Measurements from ENCODE around the gene NOCT. TPM values are rescaled to one million over a fixed set of nuclear protein-coding genes. Genes with fewer than 3 reads are reported as not detected.

Gene NOCT
- total RNA-seq, 5 donors from 2014 or later (not counting 1 experiment from before 2014, with no cell fraction given), result 2.4 to 19.3 (median 3.1) TPM

DNA sequence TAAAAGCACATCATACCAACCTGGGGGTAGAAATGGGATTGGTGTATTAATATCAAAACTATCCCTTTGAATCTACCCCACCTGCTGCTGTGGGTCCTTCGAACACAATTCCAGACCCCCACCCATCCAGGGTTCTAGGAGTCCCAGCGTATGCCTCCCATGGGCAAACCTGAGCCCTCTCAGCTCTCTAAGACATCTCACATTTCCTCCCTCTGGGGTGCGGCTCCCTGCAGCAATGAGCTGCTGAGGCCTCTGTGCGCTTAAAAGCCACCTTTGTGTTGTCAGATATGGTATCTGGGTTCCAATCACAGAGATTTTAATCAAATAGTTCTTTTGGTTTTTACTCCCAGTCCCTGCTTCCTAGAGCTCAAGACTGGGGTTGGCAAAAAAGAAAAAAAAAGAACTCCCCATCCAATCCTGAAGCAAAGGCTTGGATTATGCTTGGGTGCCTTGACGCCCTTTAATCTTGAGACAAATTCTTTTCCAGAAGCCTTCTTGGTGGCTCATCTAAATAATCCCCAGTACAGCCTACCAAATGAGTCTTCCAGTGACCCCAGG, 37.5 kb upstream of the NOCT start:
- WGBS (ENCODE audit: insufficient coverage), result 57% methylated on average over 3 of the region's 5 CpGs
- Histone ChIP-seq H3K4me1 (ENCODE audit: control insufficient read depth in 1 of 2, extremely low read depth in 1 of 2, insufficient read depth in 2 of 2, low read length in 2 of 2) (no peaks in the 10 kb centered on the region), H3K9me3 (no peaks in the 10 kb centered on the region), H3K36me3 (ENCODE audit: control insufficient read depth in 2 of 2, extremely low read depth in 1 of 2, insufficient read depth in 1 of 2, low read length in 1 of 2) (no peaks in the 10 kb centered on the region), H3K27me3 (replicated peaks in 1 of 2; ENCODE audit: control insufficient read depth in 2 of 2, extremely low read depth in 1 of 2, insufficient read depth in 2 of 2, low read length in 1 of 2) (peaks cover 0 to 2% of the 10 kb centered on the region in 2 experiments), H3K27ac (ENCODE audit: low read length) (no peak overlapping the region), H3K4me3 (ENCODE audit: control insufficient read depth in 1 of 2, extremely low read depth in 1 of 2, low read length in 1 of 2) (no peak overlapping the region)
- Mint-ChIP-seq H3K36me3 (no peaks in the 10 kb centered on the region), H3K4me3 (no peak overlapping the region), H3K27me3 (no peaks in the 10 kb centered on the region), H3K9me3 (no peaks in the 10 kb centered on the region), H3K27ac (no peak overlapping the region), H3K4me1 (peaks cover 0 to 3% (median 0%) of the 10 kb centered on the region in 3 donors)
- DNase-seq, result no peak
- CTCF ChIA-PET, result no interaction called here
- no peak for ATAC-seq (replicated peaks in 1 of 4)
- POLR2A ChIA-PET, result no interaction called here

DNA sequence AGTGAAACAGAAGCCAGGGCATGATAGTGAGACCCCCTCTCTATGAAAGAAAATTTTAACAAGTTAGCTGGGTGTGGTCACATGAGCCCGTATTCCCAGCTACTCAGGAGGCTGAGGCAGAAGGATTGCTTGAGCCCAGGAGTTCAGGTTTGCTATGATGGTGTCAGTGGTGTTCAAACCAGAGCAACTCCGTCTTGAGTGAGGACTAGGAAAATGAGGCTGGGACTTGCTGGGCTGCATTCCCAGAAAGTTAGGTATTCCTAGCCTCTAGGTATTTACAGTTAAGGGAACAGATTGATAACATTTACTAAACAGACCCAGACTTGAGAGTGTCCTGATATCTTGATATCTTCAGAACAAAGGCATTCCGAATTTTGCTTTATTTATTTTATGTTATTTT, 37.0 kb upstream of the NOCT start:
- Histone ChIP-seq H3K9me3 (no peaks in the 10 kb centered on the region), H3K27me3 (replicated peaks in 1 of 2; ENCODE audit: control insufficient read depth in 2 of 2, extremely low read depth in 1 of 2, insufficient read depth in 2 of 2, low read length in 1 of 2) (peaks cover 0 to 2% of the 10 kb centered on the region in 2 experiments), H3K4me1 (ENCODE audit: control insufficient read depth in 1 of 2, extremely low read depth in 1 of 2, insufficient read depth in 2 of 2, low read length in 2 of 2) (no peaks in the 10 kb centered on the region), H3K4me3 (ENCODE audit: control insufficient read depth in 1 of 2, extremely low read depth in 1 of 2, low read length in 1 of 2) (no peak overlapping the region), H3K27ac (ENCODE audit: low read length) (no peak overlapping the region), H3K36me3 (ENCODE audit: control insufficient read depth in 2 of 2, extremely low read depth in 1 of 2, insufficient read depth in 1 of 2, low read length in 1 of 2) (no peaks in the 10 kb centered on the region)
- H3K36me3 Mint-ChIP-seq, result no peaks in the 10 kb centered on the region
- ATAC-seq (replicated peaks in 1 of 4), result no peak
- ChIA-PET CTCF (no interaction called here), POLR2A (interaction anchor here (0.6 to 0.7 kb wide), 2 partner anchors 41 to 376 kb away, joined by 4 to 8 read pairs; no protein-coding TSS in a partner anchor)
- no peak for DNase-seq
- no peak overlapping the region for H3K4me3 Mint-ChIP-seq
- no peaks in the 10 kb centered on the region for H3K27me3 Mint-ChIP-seq
- peaks cover 0 to 3% (median 0%) of the 10 kb centered on the region in 3 donors for H3K4me1 Mint-ChIP-seq
- no peak overlapping the region for H3K27ac Mint-ChIP-seq
- no peaks in the 10 kb centered on the region for H3K9me3 Mint-ChIP-seq
- WGBS (ENCODE audit: insufficient coverage), result 100% methylated on average over 1 of the region's 3 CpGs

DNA sequence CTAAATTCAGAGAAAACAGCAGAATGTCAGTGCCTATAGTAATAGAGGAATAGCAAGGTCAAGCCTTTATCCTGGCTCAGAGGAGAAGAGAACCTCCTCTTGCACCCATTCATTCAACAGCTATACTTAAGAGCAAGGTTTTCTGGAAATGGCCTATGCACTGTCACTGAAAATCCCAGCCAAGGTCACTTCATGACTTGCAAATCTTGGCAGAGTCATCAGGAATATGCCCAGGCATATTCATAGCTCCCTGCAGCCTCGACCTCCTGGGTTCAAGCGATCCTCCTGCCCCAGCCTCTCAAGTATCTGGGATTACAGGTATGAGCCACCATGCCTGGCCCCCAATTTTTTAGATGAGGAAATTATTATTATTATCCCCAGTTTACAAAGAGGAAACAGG, 35.8 kb upstream of the NOCT start:
- Histone ChIP-seq H3K9me3 (no peaks in the 10 kb centered on the region), H3K4me1 (ENCODE audit: control insufficient read depth in 1 of 2, extremely low read depth in 1 of 2, insufficient read depth in 2 of 2, low read length in 2 of 2) (no peaks in the 10 kb centered on the region), H3K27me3 (replicated peaks in 1 of 2; ENCODE audit: control insufficient read depth in 2 of 2, extremely low read depth in 1 of 2, insufficient read depth in 2 of 2, low read length in 1 of 2) (peaks cover 0 to 2% of the 10 kb centered on the region in 2 experiments), H3K4me3 (ENCODE audit: control insufficient read depth in 1 of 2, extremely low read depth in 1 of 2, low read length in 1 of 2) (no peak overlapping the region), H3K27ac (ENCODE audit: low read length) (no peak overlapping the region), H3K36me3 (ENCODE audit: control insufficient read depth in 2 of 2, extremely low read depth in 1 of 2, insufficient read depth in 1 of 2, low read length in 1 of 2) (no peaks in the 10 kb centered on the region)
- Mint-ChIP-seq H3K36me3 (no peaks in the 10 kb centered on the region), H3K27ac (no peak overlapping the region), H3K4me1 (peaks cover 0 to 3% (median 0%) of the 10 kb centered on the region in 3 donors), H3K27me3 (no peaks in the 10 kb centered on the region), H3K4me3 (no peak overlapping the region), H3K9me3 (no peaks in the 10 kb centered on the region)
- CTCF ChIA-PET, result no interaction called here
- POLR2A ChIA-PET, result no interaction called here
- ATAC-seq (replicated peaks in 1 of 4) (no peak), DNase-seq (no peak)
- no CpG with 5 or more reads among the region's 2 CpGs for WGBS (ENCODE audit: insufficient coverage)

DNA sequence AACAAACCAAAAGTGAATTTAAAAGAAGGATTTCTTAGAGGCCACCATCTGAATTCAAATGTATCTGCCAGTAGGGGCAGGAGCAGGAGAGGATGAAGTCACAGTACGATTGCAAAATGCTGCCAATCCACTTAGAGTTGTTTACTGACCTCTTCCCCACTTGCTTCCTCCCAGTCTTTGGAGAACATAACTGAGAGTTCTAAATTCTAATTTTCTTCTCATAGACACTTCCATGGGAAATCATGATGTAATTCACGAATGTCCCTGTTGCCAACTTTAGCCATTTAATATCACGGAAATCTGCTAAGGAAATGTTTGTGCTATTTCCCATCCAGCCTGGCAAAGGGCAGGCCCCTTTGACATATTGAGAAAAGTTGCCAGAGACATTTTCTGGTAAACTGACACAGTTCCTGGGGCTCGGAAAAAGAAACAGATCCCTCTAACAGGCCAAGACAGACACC, 33.6 kb upstream of the NOCT start:
- Histone ChIP-seq H3K4me1 (ENCODE audit: control insufficient read depth in 1 of 2, extremely low read depth in 1 of 2, insufficient read depth in 2 of 2, low read length in 2 of 2) (no peaks in the 10 kb centered on the region), H3K27me3 (replicated peaks in 1 of 2; ENCODE audit: control insufficient read depth in 2 of 2, extremely low read depth in 1 of 2, insufficient read depth in 2 of 2, low read length in 1 of 2) (peaks cover 0 to 2% of the 10 kb centered on the region in 2 experiments), H3K27ac (ENCODE audit: low read length) (no peak overlapping the region), H3K9me3 (no peaks in the 10 kb centered on the region), H3K4me3 (ENCODE audit: control insufficient read depth in 1 of 2, extremely low read depth in 1 of 2, low read length in 1 of 2) (no peak overlapping the region), H3K36me3 (ENCODE audit: control insufficient read depth in 2 of 2, extremely low read depth in 1 of 2, insufficient read depth in 1 of 2, low read length in 1 of 2) (no peaks in the 10 kb centered on the region)
- no CpG with 5 or more reads among the region's 4 CpGs for WGBS (ENCODE audit: insufficient coverage)
- H3K36me3 Mint-ChIP-seq, result no peaks in the 10 kb centered on the region
- ChIA-PET CTCF (no interaction called here), POLR2A (no interaction called here)
- DNase-seq (no peak), ATAC-seq (replicated peaks in 1 of 4) (no peak)
- peaks cover 0 to 3% (median 0%) of the 10 kb centered on the region in 3 donors for H3K4me1 Mint-ChIP-seq
- H3K4me3 Mint-ChIP-seq, result no peak overlapping the region
- no peaks in the 10 kb centered on the region for H3K9me3 Mint-ChIP-seq
- no peaks in the 10 kb centered on the region for H3K27me3 Mint-ChIP-seq
- H3K27ac Mint-ChIP-seq, result no peak overlapping the region

DNA sequence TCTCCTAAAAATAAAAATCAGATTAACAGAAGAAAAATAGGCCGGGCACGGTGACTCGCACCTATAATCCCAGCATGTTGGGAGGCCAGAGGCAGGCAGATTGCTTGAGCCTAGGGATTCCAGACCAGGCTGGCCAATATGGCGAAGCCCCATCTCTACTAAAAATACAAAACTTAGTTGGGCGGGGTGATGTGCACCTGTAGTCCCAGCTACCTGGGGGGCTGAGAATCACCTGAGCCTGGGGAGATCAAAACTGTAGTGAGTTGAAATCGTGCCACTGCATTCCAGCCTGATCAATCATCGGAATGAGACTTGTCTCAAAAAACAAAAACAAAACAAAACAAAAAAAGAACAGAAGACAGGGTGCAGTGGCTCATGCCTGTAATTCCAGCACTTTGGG, 32.8 kb upstream of the NOCT start:
- no peaks in the 10 kb centered on the region for H3K9me3 Mint-ChIP-seq
- ChIA-PET POLR2A (no interaction called here), CTCF (no interaction called here)
- no peaks in the 10 kb centered on the region for H3K36me3 Mint-ChIP-seq
- ATAC-seq (replicated peaks in 1 of 4) (no peak), DNase-seq (no peak)
- Histone ChIP-seq H3K27me3 (replicated peaks in 1 of 2; ENCODE audit: control insufficient read depth in 2 of 2, extremely low read depth in 1 of 2, insufficient read depth in 2 of 2, low read length in 1 of 2) (peaks cover 0 to 5% of the 10 kb centered on the region in 2 experiments), H3K4me3 (ENCODE audit: control insufficient read depth in 1 of 2, extremely low read depth in 1 of 2, low read length in 1 of 2) (no peak overlapping the region), H3K36me3 (ENCODE audit: control insufficient read depth in 2 of 2, extremely low read depth in 1 of 2, insufficient read depth in 1 of 2, low read length in 1 of 2) (no peaks in the 10 kb centered on the region), H3K4me1 (ENCODE audit: control insufficient read depth in 1 of 2, extremely low read depth in 1 of 2, insufficient read depth in 2 of 2, low read length in 2 of 2) (no peaks in the 10 kb centered on the region), H3K9me3 (no peaks in the 10 kb centered on the region), H3K27ac (ENCODE audit: low read length) (no peak overlapping the region)
- H3K27me3 Mint-ChIP-seq, result no peaks in the 10 kb centered on the region
- no peak overlapping the region for H3K27ac Mint-ChIP-seq
- no peak overlapping the region for H3K4me3 Mint-ChIP-seq
- no CpG with 5 or more reads among the region's 7 CpGs for WGBS (ENCODE audit: insufficient coverage)
- H3K4me1 Mint-ChIP-seq, result no peaks in the 10 kb centered on the region

DNA sequence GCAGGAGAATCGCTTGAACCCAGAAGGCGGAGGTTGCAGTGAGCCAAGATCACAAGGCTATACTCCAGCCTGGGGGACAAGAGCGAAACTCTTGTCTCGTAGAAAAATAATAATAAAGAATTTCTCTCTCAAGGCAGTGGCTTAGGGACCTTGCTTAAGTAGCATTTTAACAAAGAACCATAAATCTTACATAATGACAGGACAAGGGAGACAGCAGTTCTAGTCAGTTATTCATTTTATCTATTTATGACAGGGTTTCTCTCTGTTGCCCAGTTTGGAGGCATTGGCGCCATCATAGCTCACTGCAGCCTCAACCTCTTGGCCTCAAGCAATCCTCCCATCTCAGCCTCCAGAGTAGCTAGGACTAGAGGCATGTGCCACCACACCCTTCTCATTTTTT, 31.9 kb upstream of the NOCT start:
- ChIA-PET CTCF (no interaction called here), POLR2A (no interaction called here)
- no peak for DNase-seq
- Mint-ChIP-seq H3K4me3 (no peak overlapping the region), H3K9me3 (no peaks in the 10 kb centered on the region), H3K36me3 (no peaks in the 10 kb centered on the region), H3K4me1 (no peaks in the 10 kb centered on the region), H3K27ac (no peak overlapping the region), H3K27me3 (peaks cover 0 to 5% of the 10 kb centered on the region in 2 donors)
- no peaks in the 10 kb centered on the region for H3K4me1 ChIP-seq (ENCODE audit: control insufficient read depth in 1 of 2, extremely low read depth in 1 of 2, insufficient read depth in 2 of 2, low read length in 2 of 2)
- peaks cover 0 to 8% of the 10 kb centered on the region in 2 experiments for H3K27me3 ChIP-seq (replicated peaks in 1 of 2; ENCODE audit: control insufficient read depth in 2 of 2, extremely low read depth in 1 of 2, insufficient read depth in 2 of 2, low read length in 1 of 2)
- no peaks in the 10 kb centered on the region for H3K9me3 ChIP-seq
- ATAC-seq (replicated peaks in 1 of 4), result no peak
- no CpG with 5 or more reads among the region's 5 CpGs for WGBS (ENCODE audit: insufficient coverage)
- H3K4me3 ChIP-seq (ENCODE audit: control insufficient read depth in 1 of 2, extremely low read depth in 1 of 2, low read length in 1 of 2), result no peak overlapping the region
- H3K36me3 ChIP-seq (ENCODE audit: control insufficient read depth in 2 of 2, extremely low read depth in 1 of 2, insufficient read depth in 1 of 2, low read length in 1 of 2), result no peaks in the 10 kb centered on the region
- H3K27ac ChIP-seq (ENCODE audit: low read length), result no peak overlapping the region

DNA sequence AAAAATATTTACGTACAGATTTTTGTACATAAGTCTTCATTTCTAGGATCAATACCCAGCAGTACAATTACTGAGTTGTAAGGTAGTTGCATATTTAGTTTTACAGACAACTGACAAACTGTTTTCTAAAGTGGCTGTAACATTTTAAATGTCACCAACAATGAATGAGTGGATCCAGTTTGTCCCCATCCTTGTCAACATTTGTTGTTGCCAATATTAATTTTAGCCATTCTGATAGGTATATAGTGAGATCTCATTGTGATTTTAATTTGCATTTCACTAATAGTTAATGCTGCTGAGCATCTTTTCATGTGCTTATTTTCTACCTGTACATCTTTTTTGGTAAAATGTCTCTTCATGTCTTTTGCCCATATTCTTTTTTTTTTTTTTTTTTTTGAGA, 30.9 kb upstream of the NOCT start:
- Mint-ChIP-seq H3K27me3 (peaks cover 0 to 5% of the 10 kb centered on the region in 2 donors), H3K4me3 (no peak overlapping the region), H3K9me3 (no peaks in the 10 kb centered on the region), H3K36me3 (no peaks in the 10 kb centered on the region), H3K4me1 (no peaks in the 10 kb centered on the region), H3K27ac (no peak overlapping the region)
- no peaks in the 10 kb centered on the region for H3K4me1 ChIP-seq (ENCODE audit: control insufficient read depth in 1 of 2, extremely low read depth in 1 of 2, insufficient read depth in 2 of 2, low read length in 2 of 2)
- no peak for ATAC-seq (replicated peaks in 1 of 4)
- no peak for DNase-seq
- H3K27me3 ChIP-seq (replicated peaks in 1 of 2; ENCODE audit: control insufficient read depth in 2 of 2, extremely low read depth in 1 of 2, insufficient read depth in 2 of 2, low read length in 1 of 2), result peaks cover 0 to 9% of the 10 kb centered on the region in 2 experiments
- H3K27ac ChIP-seq (ENCODE audit: low read length), result no peak overlapping the region
- no peaks in the 10 kb centered on the region for H3K9me3 ChIP-seq
- H3K36me3 ChIP-seq (ENCODE audit: control insufficient read depth in 2 of 2, extremely low read depth in 1 of 2, insufficient read depth in 1 of 2, low read length in 1 of 2), result no peaks in the 10 kb centered on the region
- POLR2A ChIA-PET, result no interaction called here
- CTCF ChIA-PET, result no interaction called here
- no peak overlapping the region for H3K4me3 ChIP-seq (ENCODE audit: control insufficient read depth in 1 of 2, extremely low read depth in 1 of 2, low read length in 1 of 2)
- WGBS (ENCODE audit: insufficient coverage), result no CpG with 5 or more reads among the region's 1 CpG

Data from T-cell (primary cell).